MM.1S (cell line): Measurements from ENCODE around the gene CEP68.

ENCODE experiments used
- DNase-seq: peaks from one replicate; pipeline ENCODE4 v3.0.0-alpha.2; 2015
- H2AFZ ChIP-seq: fragments of 300-600 bp; sonication (generic); 2 replicates; pipeline ENCODE4 v1.6.0; 2016; ENCODE audit warnings: antibody characterized with exemption, low read length
- H3F3A ChIP-seq: fragments of 300-600 bp; sonication (generic); 2 replicates; pipeline ENCODE4 v1.6.1; 2016; ENCODE audit warnings: mild to moderate bottlenecking, antibody characterized with exemption, low read length, moderate library complexity, mixed read lengths; ENCODE audit not compliant: insufficient read depth
- H3K27ac ChIP-seq: fragments of 300-600 bp; sonication (generic); 2 replicates; pipeline ENCODE4 v1.5.1; 2016; ENCODE audit warnings: mild to moderate bottlenecking, low read length
- H3K27me3 ChIP-seq: fragments of 300-600 bp; sonication (generic); replicated peaks from 2 replicates; pipeline ENCODE4 v1.6.0; 2016; ENCODE audit warnings: low read length; ENCODE audit not compliant: insufficient read depth
- H3K36me3 ChIP-seq: fragments of 300-600 bp; sonication (generic); replicated peaks from 2 replicates; pipeline ENCODE4 v1.6.1; 2016; ENCODE audit warnings: mild to moderate bottlenecking, low read length, mixed read lengths; ENCODE audit not compliant: insufficient read depth
- H3K4me1 ChIP-seq: fragments of 300-600 bp; sonication (generic); 2 replicates; pipeline ENCODE4 v1.6.1; 2016; ENCODE audit warnings: low read length, mixed read lengths
- H3K4me2 ChIP-seq: fragments of 300-600 bp; sonication (generic); 2 replicates; pipeline ENCODE4 v1.6.0; 2016; ENCODE audit warnings: low read depth, low read length
- H3K4me3 ChIP-seq: fragments of 300-600 bp; sonication (generic); 2 replicates; pipeline ENCODE4 v1.5.1; 2016; ENCODE audit warnings: low read length, mixed read lengths
- H3K79me2 ChIP-seq: fragments of 300-600 bp; sonication (generic); 2 replicates; pipeline ENCODE4 v1.6.1; 2016; ENCODE audit warnings: mixed run types, low read length, mixed read lengths
- H3K9ac ChIP-seq: fragments of 300-600 bp; sonication (generic); 2 replicates; pipeline ENCODE4 v1.6.1; 2016; ENCODE audit warnings: low read length, mixed read lengths
- H3K9me2 ChIP-seq: fragments of 300-600 bp; sonication (generic); replicated peaks from 2 replicates; pipeline ENCODE4 v1.6.1; 2016; ENCODE audit warnings: mild to moderate bottlenecking, low read length, mixed read lengths; ENCODE audit not compliant: insufficient read depth
- H3K9me3 ChIP-seq: fragments of 300-600 bp; sonication (generic); replicated peaks from 2 replicates; pipeline ENCODE4 v1.6.1; 2016; ENCODE audit warnings: mild to moderate bottlenecking, low read length, mixed read lengths; ENCODE audit not compliant: insufficient read depth
- H4K20me1 ChIP-seq: fragments of 300-600 bp; sonication (generic); 2 replicates; pipeline ENCODE4 v1.6.1; 2016; ENCODE audit warnings: mild to moderate bottlenecking, low read length, moderate library complexity, mixed read lengths; ENCODE audit not compliant: insufficient read depth
- EZH2 ChIP-seq: fragments of 300-600 bp; sonication (generic); optimal IDR thresholded peaks from 2 replicates; pipeline ENCODE3; 2017; ENCODE audit warnings: low read depth, mild to moderate bottlenecking, antibody characterized with exemption, low read length, mixed read lengths
- EZH2phosphoT487 ChIP-seq: fragments of 300-600 bp; sonication (generic); IDR thresholded peaks from 2 replicates; pipeline ENCODE4 v1.6.1; 2018; ENCODE audit warnings: antibody characterized with exemption, low read length
- TF ChIP-seq, protein P1 (sequence below): fragments of 300-600 bp; sonication (generic); IDR thresholded peaks from 2 replicates; pipeline ENCODE4 v1.5.1; 2016; ENCODE audit warnings: antibody characterized with exemption, low read length, mixed read lengths

CEP68 gene

DNA sequence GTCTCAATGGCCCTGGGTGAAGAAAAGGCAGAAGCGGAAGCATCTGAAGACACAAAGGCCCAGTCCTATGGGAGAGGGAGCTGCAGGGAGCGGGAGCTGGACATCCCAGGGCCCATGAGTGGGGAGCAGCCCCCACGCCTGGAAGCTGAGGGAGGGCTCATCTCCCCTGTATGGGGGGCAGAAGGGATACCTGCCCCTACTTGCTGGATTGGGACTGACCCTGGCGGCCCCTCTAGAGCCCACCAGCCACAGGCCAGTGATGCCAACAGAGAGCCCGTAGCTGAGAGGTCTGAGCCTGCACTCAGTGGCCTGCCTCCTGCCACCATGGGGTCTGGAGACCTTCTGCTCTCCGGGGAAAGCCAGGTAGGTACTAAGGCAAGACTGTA, 13.2 kb downstream of the CEP68 start:
- H3K36me3 ChIP-seq, result no peaks in the 10 kb centered on the region
- no peak overlapping the region for H2AFZ ChIP-seq
- H3K9me2 ChIP-seq, result no peaks in the 10 kb centered on the region
- H3K27me3 ChIP-seq, result no peaks in the 10 kb centered on the region
- H3K9ac ChIP-seq, result no peak overlapping the region
- peaks cover 14% of the 10 kb centered on the region; the same call in 1 of the 2 replicates for H3F3A ChIP-seq
- DNase-seq, result no peak
- H3K4me3 ChIP-seq, result no peak overlapping the region
- no peak overlapping the region for H3K4me2 ChIP-seq
- H3K79me2 ChIP-seq, result 0 out of 2 replicates have a peak, but pooled peaks cover 2% of the 10 kb centered on the region
- H4K20me1 ChIP-seq, result no peaks in the 10 kb centered on the region
- no peaks in the 10 kb centered on the region for H3K9me3 ChIP-seq
- H3K4me1 ChIP-seq, result peaks cover 40% of the 10 kb centered on the region
- H3K27ac ChIP-seq, result no peak overlapping the region
- no peak for TF ChIP-seq EZH2phosphoT487

DNA sequence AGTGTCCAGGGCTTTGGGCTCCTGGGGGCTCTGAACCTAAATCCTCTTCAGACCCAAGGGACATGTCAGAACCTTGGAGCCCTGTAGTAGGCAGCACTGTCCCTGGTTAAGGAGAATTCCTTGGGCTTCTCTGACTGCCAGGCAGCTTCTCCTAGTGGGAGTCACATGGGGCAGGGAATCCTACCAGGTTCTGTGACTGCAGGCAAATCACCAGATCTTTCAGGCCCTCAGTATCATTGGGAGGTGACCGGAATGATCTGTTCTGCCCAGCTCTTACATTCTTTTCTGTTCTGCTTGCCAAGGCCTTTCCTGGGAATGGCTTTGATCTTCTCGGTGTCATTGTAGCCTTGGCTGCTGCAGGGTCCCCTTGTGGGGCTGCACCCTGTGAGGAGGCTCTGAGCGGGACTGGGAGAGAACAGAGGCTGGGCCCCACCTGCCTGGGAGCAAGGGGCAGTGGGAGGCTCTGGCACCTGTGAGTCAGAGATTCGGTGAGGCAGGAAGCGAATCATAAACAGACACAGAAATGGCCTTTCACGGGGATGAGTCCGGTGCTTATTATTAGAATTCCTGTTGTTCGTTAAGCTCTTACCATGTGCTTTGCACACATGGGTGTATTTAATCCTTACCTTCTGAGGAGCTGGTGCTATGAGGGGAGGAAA, 14.1 kb downstream of the CEP68 start:
- TF ChIP-seq EZH2phosphoT487 (no peak), EZH2 (no peak)
- TF ChIP-seq, protein P1, sequence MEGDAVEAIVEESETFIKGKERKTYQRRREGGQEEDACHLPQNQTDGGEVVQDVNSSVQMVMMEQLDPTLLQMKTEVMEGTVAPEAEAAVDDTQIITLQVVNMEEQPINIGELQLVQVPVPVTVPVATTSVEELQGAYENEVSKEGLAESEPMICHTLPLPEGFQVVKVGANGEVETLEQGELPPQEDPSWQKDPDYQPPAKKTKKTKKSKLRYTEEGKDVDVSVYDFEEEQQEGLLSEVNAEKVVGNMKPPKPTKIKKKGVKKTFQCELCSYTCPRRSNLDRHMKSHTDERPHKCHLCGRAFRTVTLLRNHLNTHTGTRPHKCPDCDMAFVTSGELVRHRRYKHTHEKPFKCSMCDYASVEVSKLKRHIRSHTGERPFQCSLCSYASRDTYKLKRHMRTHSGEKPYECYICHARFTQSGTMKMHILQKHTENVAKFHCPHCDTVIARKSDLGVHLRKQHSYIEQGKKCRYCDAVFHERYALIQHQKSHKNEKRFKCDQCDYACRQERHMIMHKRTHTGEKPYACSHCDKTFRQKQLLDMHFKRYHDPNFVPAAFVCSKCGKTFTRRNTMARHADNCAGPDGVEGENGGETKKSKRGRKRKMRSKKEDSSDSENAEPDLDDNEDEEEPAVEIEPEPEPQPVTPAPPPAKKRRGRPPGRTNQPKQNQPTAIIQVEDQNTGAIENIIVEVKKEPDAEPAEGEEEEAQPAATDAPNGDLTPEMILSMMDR, result no peak
- no peak overlapping the region for H3K9ac ChIP-seq
- DNase-seq, result no peak

DNA sequence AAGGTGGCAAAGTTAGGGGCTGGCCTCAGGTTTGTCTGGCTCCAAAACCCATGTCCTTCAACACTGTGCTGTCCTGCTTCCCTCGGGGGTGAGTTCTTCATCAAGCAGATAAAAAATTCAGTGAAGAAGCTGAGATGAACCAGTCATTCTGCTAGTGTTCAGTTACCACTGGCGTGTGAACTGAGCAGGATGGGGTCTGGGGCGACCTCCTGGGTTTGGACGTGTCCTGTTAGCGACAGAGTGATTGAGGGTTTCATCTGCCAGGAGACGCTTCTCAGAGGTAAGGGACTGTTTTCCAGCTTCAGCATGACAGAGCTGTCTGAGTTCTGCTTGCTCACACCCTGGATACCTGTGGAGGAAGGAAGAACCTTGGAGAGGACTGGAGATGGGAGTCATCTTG, 14.6 kb downstream of the CEP68 start:
- TF ChIP-seq EZH2, result no peak
- TF ChIP-seq, protein P1, result no peak
- H3F3A ChIP-seq, result 0 out of 2 replicates have a peak, but pooled peaks cover 10% of the 10 kb centered on the region
- H4K20me1 ChIP-seq, result no peaks in the 10 kb centered on the region
- H2AFZ ChIP-seq, result no peak overlapping the region
- no peak for DNase-seq
- H3K4me1 ChIP-seq, result peaks cover 33% of the 10 kb centered on the region
- no peak overlapping the region; the same call in 1 of the 2 replicates for H3K27ac ChIP-seq
- H3K36me3 ChIP-seq, result no peaks in the 10 kb centered on the region
- H3K4me3 ChIP-seq, result no peak overlapping the region
- H3K4me2 ChIP-seq, result no peak overlapping the region
- no peaks in the 10 kb centered on the region for H3K9me2 ChIP-seq
- H3K27me3 ChIP-seq, result no peaks in the 10 kb centered on the region
- 0 out of 2 replicates have a peak, but pooled peaks cover 2% of the 10 kb centered on the region for H3K79me2 ChIP-seq
- H3K9ac ChIP-seq, result no peak overlapping the region
- H3K9me3 ChIP-seq, result no peaks in the 10 kb centered on the region

More for the DNA sequence above, 14.1 kb downstream of the CEP68 start:
- no peak overlapping the region for H3K4me3 ChIP-seq
- no peaks in the 10 kb centered on the region for H3K36me3 ChIP-seq
- no peak overlapping the region for H2AFZ ChIP-seq
- H3K4me1 ChIP-seq, result peaks cover 35% of the 10 kb centered on the region
- no peaks in the 10 kb centered on the region for H3K9me3 ChIP-seq
- H3K27ac ChIP-seq, result no peak overlapping the region; the same call in 1 of the 2 replicates
- H3K79me2 ChIP-seq, result 0 out of 2 replicates have a peak, but pooled peaks cover 2% of the 10 kb centered on the region
- no peaks in the 10 kb centered on the region for H3K27me3 ChIP-seq
- peaks cover 11% of the 10 kb centered on the region; the same call in 1 of the 2 replicates for H3F3A ChIP-seq
- H3K4me2 ChIP-seq, result no peak overlapping the region
- no peaks in the 10 kb centered on the region for H3K9me2 ChIP-seq
- no peaks in the 10 kb centered on the region for H4K20me1 ChIP-seq

DNA sequence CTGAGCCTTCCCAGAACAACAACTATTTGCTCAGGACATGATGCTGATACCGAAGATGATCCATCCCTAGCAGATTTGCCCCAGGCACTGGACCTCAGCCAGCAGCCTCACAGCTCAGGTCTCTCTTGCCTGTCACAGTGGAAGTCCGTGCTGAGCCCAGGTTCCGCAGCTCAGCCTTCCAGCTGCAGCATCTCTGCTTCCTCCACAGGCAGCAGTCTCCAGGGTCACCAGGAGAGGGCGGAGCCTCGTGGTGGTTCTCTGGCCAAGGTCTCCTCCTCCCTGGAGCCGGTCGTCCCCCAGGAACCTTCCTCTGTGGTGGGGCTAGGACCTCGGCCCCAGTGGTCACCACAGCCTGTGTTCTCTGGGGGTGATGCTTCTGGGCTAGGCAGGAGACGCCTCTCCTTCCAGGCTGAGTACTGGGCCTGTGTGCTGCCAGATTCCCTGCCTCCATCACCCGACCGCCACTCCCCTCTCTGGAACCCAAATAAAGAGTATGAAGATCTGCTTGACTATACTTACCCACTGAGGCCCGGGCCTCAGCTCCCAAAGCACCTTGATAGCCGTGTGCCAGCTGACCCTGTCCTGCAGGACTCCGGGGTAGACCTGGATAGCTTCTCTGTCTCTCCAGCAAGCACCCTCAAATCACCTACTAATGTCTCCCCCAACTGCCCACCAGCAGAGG, 15.4 kb downstream of the CEP68 start:
- Histone ChIP-seq H3K9ac (no peak overlapping the region), H3K4me2 (peak overlapping the region; percentile 44; the same call in 1 of the 2 replicates), H3K79me2 (no peaks in the 10 kb centered on the region), H3K4me1 (peaks cover 33% of the 10 kb centered on the region), H3K27me3 (no peaks in the 10 kb centered on the region), H3K36me3 (no peaks in the 10 kb centered on the region), H4K20me1 (no peaks in the 10 kb centered on the region), H2AFZ (no peak overlapping the region), H3K27ac (peak overlapping the region; percentile 23; the same call in 1 of the 2 replicates), H3K9me2 (no peaks in the 10 kb centered on the region), H3K9me3 (no peaks in the 10 kb centered on the region), H3K4me3 (no peak overlapping the region), H3F3A (0 out of 2 replicates have a peak, but pooled peaks cover 10% of the 10 kb centered on the region)
- DNase-seq, result no peak
- TF ChIP-seq EZH2 (no peak), EZH2phosphoT487 (no peak)
- TF ChIP-seq, protein P1, result no peak; the same call in 1 of the 2 replicates
